HEK293 (cell line): ENCODE data around the gene HOXC5.

Source experiments
- EGR2 ChIP-seq: fragments of 450-650 bp; formaldehyde crosslinking; IDR thresholded peaks from 2 replicates; pipeline ENCODE4 v1.5.1; 2016; ENCODE audit warnings: low read depth, missing biosample characterization, missing genetic modification characterization
- FEZF1 ChIP-seq: fragments of 450-650 bp; formaldehyde crosslinking; IDR thresholded peaks from 2 replicates; pipeline ENCODE4 v1.5.1; 2016; ENCODE audit warnings: missing biosample characterization, missing genetic modification characterization
- HOXD13 ChIP-seq: sonication (generic); formaldehyde crosslinking; IDR thresholded peaks from 2 replicates; pipeline ENCODE4 v1.8.0; 2022; ENCODE audit warnings: missing genetic modification reagents, borderline replicate concordance
- IKZF3 ChIP-seq: fragments of 450-650 bp; IDR thresholded peaks from 2 replicates; pipeline ENCODE4 v1.5.0; 2018; ENCODE audit warnings: missing biosample characterization, mild to moderate bottlenecking, missing genetic modification characterization, moderate library complexity
- KLF16 ChIP-seq: fragments of 450-650 bp; formaldehyde crosslinking; IDR thresholded peaks from 2 replicates; pipeline ENCODE4 v1.5.1; 2017; ENCODE audit warnings: missing biosample characterization, missing genetic modification characterization
- KLF7 ChIP-seq: fragments of 450-650 bp; formaldehyde crosslinking; IDR thresholded peaks from 2 replicates; pipeline ENCODE4 v1.5.1; 2016; ENCODE audit warnings: missing biosample characterization, missing genetic modification characterization, borderline replicate concordance
- KLF8 ChIP-seq: fragments of 450-650 bp; formaldehyde crosslinking; IDR thresholded peaks from 2 replicates; pipeline ENCODE4 v1.5.1; 2016; ENCODE audit warnings: missing biosample characterization, missing genetic modification characterization
- OSR2 ChIP-seq: fragments of 450-650 bp; formaldehyde crosslinking; IDR thresholded peaks from 2 replicates; pipeline ENCODE4 v1.5.1; 2016; ENCODE audit warnings: missing biosample characterization, missing genetic modification characterization
- SP2 ChIP-seq: fragments of 450-650 bp; formaldehyde crosslinking; IDR thresholded peaks from 2 replicates; pipeline ENCODE4 v1.5.1; 2016; ENCODE audit warnings: missing biosample characterization, missing genetic modification characterization
- SP3 ChIP-seq: fragments of 450-650 bp; formaldehyde crosslinking; IDR thresholded peaks from 2 replicates; pipeline ENCODE4 v1.5.1; 2016; ENCODE audit warnings: missing biosample characterization, missing genetic modification characterization
- SP7 ChIP-seq: fragments of 450-650 bp; formaldehyde crosslinking; IDR thresholded peaks from 2 replicates; pipeline ENCODE4 v1.5.1; 2016; ENCODE audit warnings: missing biosample characterization, missing genetic modification characterization
- WT1 ChIP-seq: fragments of 450-650 bp; formaldehyde crosslinking; IDR thresholded peaks from 2 replicates; pipeline ENCODE4 v1.5.1; 2016; ENCODE audit warnings: missing biosample characterization, missing genetic modification characterization
- ZBTB17 ChIP-seq: fragments of 450-650 bp; formaldehyde crosslinking; IDR thresholded peaks from 2 replicates; pipeline ENCODE4 v1.5.1; 2016; ENCODE audit warnings: missing biosample characterization, missing genetic modification characterization
- ZBTB48 ChIP-seq: fragments of 450-650 bp; formaldehyde crosslinking; IDR thresholded peaks from 2 replicates; pipeline ENCODE4 v1.5.1; 2016; ENCODE audit warnings: missing biosample characterization, missing genetic modification characterization
- ZBTB6 ChIP-seq: fragments of 450-650 bp; formaldehyde crosslinking; IDR thresholded peaks from 2 replicates; pipeline ENCODE4 v1.5.1; 2017; ENCODE audit warnings: missing biosample characterization, missing genetic modification characterization
- ZFHX2 ChIP-seq: fragments of 450-650 bp; formaldehyde crosslinking; conservative IDR thresholded peaks from 2 replicates; pipeline ENCODE4 v1.5.1; 2016; ENCODE audit warnings: missing biosample characterization, missing genetic modification characterization
- ZFP41 ChIP-seq: fragments of 450-650 bp; formaldehyde crosslinking; IDR thresholded peaks from 2 replicates; pipeline ENCODE4 v1.5.1; 2016; ENCODE audit warnings: missing biosample characterization, missing genetic modification characterization, borderline replicate concordance
- ZNF10 ChIP-seq: fragments of 450-650 bp; formaldehyde crosslinking; IDR thresholded peaks from 2 replicates; pipeline ENCODE4 v1.5.1; 2017; ENCODE audit warnings: missing biosample characterization, missing genetic modification characterization
- ZNF146 ChIP-seq: fragments of 450-650 bp; formaldehyde crosslinking; IDR thresholded peaks from 2 replicates; pipeline ENCODE4 v1.5.1; 2016; ENCODE audit warnings: missing biosample characterization, missing genetic modification characterization
- ZNF175 ChIP-seq: fragments of 450-650 bp; formaldehyde crosslinking; IDR thresholded peaks from 2 replicates; pipeline ENCODE4 v1.5.1; 2016; ENCODE audit warnings: missing biosample characterization, missing genetic modification characterization
- ZNF214 ChIP-seq: fragments of 450-650 bp; formaldehyde crosslinking; IDR thresholded peaks from 2 replicates; pipeline ENCODE4 v1.5.1; 2017; ENCODE audit warnings: missing biosample characterization, mild to moderate bottlenecking, missing genetic modification characterization, borderline replicate concordance
- ZNF311 ChIP-seq: fragments of 450-650 bp; formaldehyde crosslinking; IDR thresholded peaks from 2 replicates; pipeline ENCODE4 v1.5.1; 2017; ENCODE audit warnings: missing biosample characterization, missing genetic modification characterization, borderline replicate concordance
- ZNF366 ChIP-seq: fragments of 450-650 bp; formaldehyde crosslinking; conservative IDR thresholded peaks from 2 replicates; pipeline ENCODE4 v1.5.1; 2016; ENCODE audit warnings: missing biosample characterization, missing genetic modification characterization
- ZNF394 ChIP-seq: fragments of 450-650 bp; formaldehyde crosslinking; IDR thresholded peaks from 2 replicates; pipeline ENCODE4 v1.5.1; 2016; ENCODE audit warnings: missing biosample characterization, missing genetic modification characterization, mild to moderate bottlenecking, moderate library complexity, borderline replicate concordance
- ZNF449 ChIP-seq: fragments of 450-650 bp; formaldehyde crosslinking; IDR thresholded peaks from 2 replicates; pipeline ENCODE4 v1.5.1; 2017; ENCODE audit warnings: missing biosample characterization, mild to moderate bottlenecking, missing genetic modification characterization, moderate library complexity
- ZNF473 ChIP-seq: fragments of 450-650 bp; formaldehyde crosslinking; IDR thresholded peaks from 2 replicates; pipeline ENCODE4 v1.5.1; 2017; ENCODE audit warnings: missing biosample characterization, missing genetic modification characterization
- ZNF501 ChIP-seq: fragments of 450-650 bp; formaldehyde crosslinking; IDR thresholded peaks from 2 replicates; pipeline ENCODE4 v1.5.1; 2016; ENCODE audit warnings: missing biosample characterization, missing genetic modification characterization
- ZNF513 ChIP-seq: fragments of 450-650 bp; IDR thresholded peaks from 2 replicates; pipeline ENCODE4 v1.5.1; 2018; ENCODE audit warnings: missing biosample characterization, missing genetic modification characterization
- ZNF514 ChIP-seq: fragments of 450-650 bp; formaldehyde crosslinking; IDR thresholded peaks from 2 replicates; pipeline ENCODE4 v1.5.1; 2016; ENCODE audit warnings: missing biosample characterization, missing genetic modification characterization
- ZNF530 ChIP-seq: fragments of 450-650 bp; formaldehyde crosslinking; IDR thresholded peaks from 2 replicates; pipeline ENCODE4 v1.5.1; 2016; ENCODE audit warnings: low read depth, missing biosample characterization, missing genetic modification characterization
- ZNF548 ChIP-seq: fragments of 450-650 bp; formaldehyde crosslinking; IDR thresholded peaks from 2 replicates; pipeline ENCODE4 v1.5.1; 2016; ENCODE audit warnings: missing biosample characterization, missing genetic modification characterization
- ZNF560 ChIP-seq: fragments of 450-650 bp; formaldehyde crosslinking; IDR thresholded peaks from 2 replicates; pipeline ENCODE4 v1.5.1; 2017; ENCODE audit warnings: missing biosample characterization, missing genetic modification characterization, borderline replicate concordance
- ZNF561 ChIP-seq: fragments of 450-650 bp; IDR thresholded peaks from 2 replicates; pipeline ENCODE4 v1.5.1; 2018; ENCODE audit warnings: missing biosample characterization, missing genetic modification characterization, borderline replicate concordance
- ZNF571 ChIP-seq: fragments of 450-650 bp; formaldehyde crosslinking; IDR thresholded peaks from 2 replicates; pipeline ENCODE4 v1.5.0; 2017; ENCODE audit warnings: missing biosample characterization, missing genetic modification characterization
- ZNF596 ChIP-seq: fragments of 450-650 bp; IDR thresholded peaks from 2 replicates; pipeline ENCODE4 v1.5.0; 2018; ENCODE audit warnings: missing biosample characterization, mild to moderate bottlenecking, missing genetic modification characterization, moderate library complexity
- ZNF621 ChIP-seq: fragments of 450-650 bp; formaldehyde crosslinking; IDR thresholded peaks from 2 replicates; pipeline ENCODE4 v1.5.1; 2017; ENCODE audit warnings: missing biosample characterization, missing genetic modification characterization
- ZNF624 ChIP-seq: fragments of 450-650 bp; formaldehyde crosslinking; IDR thresholded peaks from 2 replicates; pipeline ENCODE4 v1.5.1; 2017; ENCODE audit warnings: missing biosample characterization, missing genetic modification characterization
- ZNF776 ChIP-seq: fragments of 450-650 bp; formaldehyde crosslinking; IDR thresholded peaks from 2 replicates; pipeline ENCODE4 v1.5.0; 2017; ENCODE audit warnings: missing biosample characterization, missing genetic modification characterization, borderline replicate concordance
- ZNF791 ChIP-seq: fragments of 450-650 bp; formaldehyde crosslinking; IDR thresholded peaks from 2 replicates; pipeline ENCODE4 v1.5.1; 2016; ENCODE audit warnings: missing biosample characterization, missing genetic modification characterization
- ZNF843 ChIP-seq: fragments of 450-650 bp; formaldehyde crosslinking; IDR thresholded peaks from 2 replicates; pipeline ENCODE4 v1.5.1; 2016; ENCODE audit warnings: missing biosample characterization, missing genetic modification characterization

The HOXC5 gene

GRCh38 chr12:54038871-54039414 is 6.1 kb downstream of the HOXC5 start (continued):
- TF ChIP-seq ZNF449 (0 out of 2 replicates have a peak, but pooled peaks have one; percentile 41), ZNF10 (tag by site-specific recombination) (no peak; the same call in 1 of the 2 replicates), ZNF394 (tag by site-specific recombination) (0 out of 2 replicates have a peak, but pooled peaks have one; percentile 44), ZNF596 (tag by site-specific recombination) (no peak), ZNF560 (tag by site-specific recombination) (no peak), HOXD13 (no peak), FEZF1 (tag by site-specific recombination) (no peak), ZNF501 (peak; percentile 39; the same call in 1 of the 2 replicates), ZNF146 (no peak), ZFP41 (tag by site-specific recombination) (no peak), ZNF175 (tag by site-specific recombination) (no peak), OSR2 (peak; percentile 89), KLF7 (tag by site-specific recombination) (no peak), ZNF214 (tag by site-specific recombination) (no peak), ZNF561 (tag by site-specific recombination) (no peak), ZNF621 (tag by site-specific recombination) (no peak), KLF16 (tag by site-specific recombination) (no peak; the same call in 1 of the 2 replicates), ZBTB6 (tag by site-specific recombination) (no peak), ZBTB48 (tag by site-specific recombination) (peak; percentile 79), SP7 (tag by site-specific recombination) (peak; percentile 70; the same call in 1 of the 2 replicates), ZNF776 (tag by site-specific recombination) (no peak), ZNF843 (no peak), ZFHX2 (tag by site-specific recombination) (0 out of 2 replicates have a peak, but pooled peaks have one; percentile 26), ZNF513 (tag by site-specific recombination) (no peak), ZNF366 (tag by site-specific recombination) (peak; percentile 81), SP2 (peak; percentile 41), KLF8 (tag by site-specific recombination) (no peak; the same call in none of the 2 replicates), ZNF548 (tag by site-specific recombination) (no peak), ZNF514 (tag by site-specific recombination) (no peak), SP3 (tag by site-specific recombination) (no peak), ZNF571 (tag by site-specific recombination) (no peak), IKZF3 (tag by site-specific recombination) (peak; percentile 73), ZNF473 (no peak), ZNF311 (tag by site-specific recombination) (no peak), ZBTB17 (tag by site-specific recombination) (peak; percentile 72; the same call in 1 of the 2 replicates), ZNF624 (tag by site-specific recombination) (no peak), EGR2 (tag by site-specific recombination) (peak; percentile 28; the same call in 1 of the 2 replicates), ZNF530 (tag by site-specific recombination) (no peak), ZNF791 (tag by site-specific recombination) (no peak), WT1 (tag by site-specific recombination) (peak; percentile 39; the same call in 1 of the 2 replicates)
